ENCODE measurements around the gene RASA3.

Gene RASA3

DNA sequence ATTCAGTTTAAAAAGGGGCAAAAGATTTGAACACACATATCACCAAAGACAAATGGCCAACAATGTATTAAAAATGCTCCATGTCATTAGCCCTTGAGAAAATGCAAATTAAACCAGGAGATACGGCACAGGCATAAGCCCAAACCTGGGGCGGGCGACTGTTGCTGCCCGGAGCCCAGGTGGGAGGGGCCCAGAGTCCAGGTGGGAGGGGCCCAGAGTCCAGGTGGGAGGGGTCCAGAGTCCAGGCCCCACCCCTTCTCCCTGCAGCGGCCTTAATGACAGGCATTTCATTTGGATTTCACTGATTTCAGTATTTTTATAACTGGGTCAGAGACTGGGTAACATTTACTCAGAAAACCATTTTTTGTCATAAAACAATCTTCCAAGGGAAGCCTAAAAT lies 78.2 kb downstream of the RASA3 start:
- no peak for DNase-seq (ENCODE audit: low read depth)

- DNase-seq (ENCODE audit: low read depth) = no peak
These were observed 79.4 kb downstream of the RASA3 start for GRCh38 chr13:114053026-114053425.

DNA sequence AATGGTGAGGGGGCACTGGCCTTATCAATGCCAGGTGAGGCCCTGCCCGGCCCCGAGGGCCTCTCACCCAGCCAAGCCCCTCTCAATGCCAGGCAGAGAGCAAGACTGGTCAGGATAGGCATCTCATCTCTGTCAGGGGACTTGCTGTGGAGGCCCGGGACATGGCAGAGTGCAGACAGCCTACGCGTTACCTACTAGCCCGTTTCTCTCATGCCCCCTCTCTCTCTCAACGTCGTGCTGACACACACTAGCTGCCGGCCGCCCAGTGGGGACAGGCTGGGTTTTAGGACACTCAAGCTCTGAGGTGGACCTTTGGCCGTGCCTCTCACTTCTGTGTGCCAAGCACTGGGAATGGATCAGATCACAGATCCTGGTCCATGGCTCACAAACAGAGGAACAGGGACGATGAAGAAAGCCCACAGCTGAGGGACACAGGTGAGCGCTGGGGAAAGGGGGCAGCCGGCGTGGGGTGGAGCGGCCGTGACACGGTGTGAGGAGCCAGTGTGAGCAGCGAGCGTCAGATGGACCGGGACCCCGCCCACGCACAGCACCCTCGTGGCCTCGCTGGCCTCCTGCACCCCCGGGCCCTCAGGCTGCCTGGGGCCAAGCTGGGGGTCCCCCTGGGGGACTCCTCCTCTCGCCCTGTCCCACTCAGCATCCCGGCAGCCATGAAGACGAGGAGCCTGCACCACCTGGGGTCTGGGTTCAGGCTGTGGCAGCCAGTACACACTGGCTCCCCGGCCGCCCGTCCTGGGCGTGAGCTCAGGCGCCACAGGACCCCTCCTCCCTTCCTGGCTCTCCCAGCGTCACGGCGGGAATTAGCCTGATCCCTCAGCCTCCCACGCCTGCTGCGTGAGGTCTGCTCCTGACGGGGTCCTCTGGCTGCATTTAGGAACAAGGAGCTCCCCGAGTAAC lies 81.6 kb downstream of the RASA3 start:
- no peak for DNase-seq (ENCODE audit: low read depth)

DNA sequence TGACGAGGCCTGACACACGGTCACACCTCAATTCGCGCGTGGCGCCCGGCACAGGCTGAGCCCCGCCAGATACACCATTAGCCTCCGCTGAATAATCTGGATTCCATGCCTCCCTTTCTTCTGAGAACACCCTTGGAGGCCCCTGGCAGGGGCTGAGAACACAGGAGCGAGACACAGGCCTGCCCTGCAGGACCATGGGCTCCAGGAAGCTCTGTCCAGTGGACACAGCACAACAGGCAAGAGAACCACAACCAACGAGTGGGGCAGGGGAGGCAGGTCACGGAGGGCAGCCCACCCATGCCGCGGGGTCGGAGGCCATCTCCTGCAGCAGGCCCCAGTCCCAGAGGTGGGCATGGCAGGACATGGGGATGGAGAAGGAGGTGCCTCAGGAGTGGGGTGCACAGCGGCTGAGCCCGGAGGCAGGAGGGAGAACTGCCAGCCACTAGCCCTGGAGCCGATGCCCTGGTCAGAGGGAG lies 82.8 kb downstream of the RASA3 start:
- DNase-seq (ENCODE audit: low read depth) = no peak

- peak; percentile 40 for DNase-seq (ENCODE audit: low read depth)
These were observed 83.4 kb downstream of the RASA3 start for GRCh38 chr13:114049026-114049425.

GRCh38 chr13:114048443-114048842 lies 84.0 kb downstream of the RASA3 start:
- no peak for DNase-seq (ENCODE audit: low read depth)

DNA sequence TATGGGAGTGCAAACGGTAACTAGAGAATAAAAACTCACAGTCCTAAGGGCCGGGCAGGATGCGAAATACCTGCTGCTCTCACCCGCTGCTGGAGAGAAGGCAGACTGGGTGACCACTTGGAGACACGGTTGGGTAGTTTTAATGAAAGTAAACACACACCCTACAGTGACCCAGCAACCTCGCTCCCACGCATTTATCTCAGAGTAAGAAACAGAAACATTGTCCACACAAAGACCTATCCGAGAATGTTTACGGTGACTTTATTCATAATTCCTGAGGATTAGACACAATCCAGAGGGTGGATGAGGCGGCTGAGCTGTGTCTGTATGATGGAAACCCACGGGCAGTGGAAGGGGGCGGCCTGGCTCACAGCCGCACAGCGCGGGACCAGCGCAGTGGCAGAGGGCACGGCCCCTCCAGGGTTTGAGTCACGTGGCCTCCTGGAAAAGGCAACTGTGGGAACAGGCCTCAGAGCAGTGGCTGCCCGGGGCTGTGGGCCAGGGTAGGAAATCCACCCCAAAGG lies 85.0 kb downstream of the RASA3 start:
- DNase-seq (ENCODE audit: low read depth) = no peak

DNA sequence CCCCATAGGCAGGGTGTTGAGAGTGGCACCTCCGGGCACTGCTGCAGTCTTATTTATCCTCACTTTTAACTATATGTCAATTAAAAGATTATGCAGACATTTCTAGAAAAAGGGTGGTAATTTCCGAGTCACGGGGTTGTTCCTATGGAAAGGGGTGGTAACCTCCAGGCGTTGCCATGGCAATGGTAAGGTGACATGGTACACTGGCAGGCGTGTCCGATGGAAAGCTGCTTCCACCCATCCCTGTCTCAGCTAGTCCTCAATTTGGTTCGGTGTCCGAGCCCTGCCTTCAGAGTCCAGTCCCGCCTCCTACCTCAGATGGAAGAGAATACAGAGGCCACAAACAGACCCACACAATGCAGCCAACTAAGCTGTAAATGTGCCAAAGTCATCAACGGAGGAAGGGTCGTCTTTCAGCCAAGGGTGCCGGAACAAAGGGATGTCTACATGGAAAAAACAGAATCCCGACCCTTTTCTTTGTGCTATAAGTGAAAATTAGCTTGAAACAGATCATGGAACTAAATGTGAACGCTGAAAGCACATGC lies 85.9 kb downstream of the RASA3 start:
- DNase-seq (ENCODE audit: low read depth) = no peak

DNA sequence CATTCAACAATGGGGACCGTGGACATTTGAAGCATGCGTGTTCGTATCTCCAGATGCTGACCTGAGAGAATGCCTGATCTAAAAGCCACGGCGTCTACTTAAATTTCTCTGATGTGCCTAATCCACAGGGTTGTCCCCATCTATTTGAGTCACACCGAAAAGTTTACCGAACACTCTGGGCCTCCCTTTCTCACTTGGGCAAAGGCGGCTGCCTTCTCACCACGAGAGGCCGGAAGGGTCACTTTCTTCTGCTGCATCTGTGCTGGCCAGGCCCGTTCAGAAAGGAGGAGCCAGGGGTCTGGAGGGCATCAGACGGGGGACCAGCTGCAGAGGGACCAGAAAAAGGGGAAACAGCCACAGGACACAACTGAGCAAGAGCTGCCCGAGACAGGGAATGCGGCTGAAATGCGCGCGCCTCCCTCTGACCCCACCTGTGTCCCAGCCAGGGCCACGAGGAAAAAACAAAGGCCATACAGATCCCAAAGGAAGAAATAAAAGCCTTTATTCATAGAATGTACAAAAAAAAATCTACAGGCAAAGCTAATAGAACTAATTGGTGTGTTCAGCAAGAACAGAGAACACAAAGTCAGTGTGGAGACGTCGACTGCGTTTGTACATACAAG lies 87.2 kb downstream of the RASA3 start:
- DNase-seq (ENCODE audit: low read depth) = no peak

- DNase-seq (ENCODE audit: low read depth) = no peak
These were observed 87.9 kb downstream of the RASA3 start for GRCh38 chr13:114044486-114044885.

DNA sequence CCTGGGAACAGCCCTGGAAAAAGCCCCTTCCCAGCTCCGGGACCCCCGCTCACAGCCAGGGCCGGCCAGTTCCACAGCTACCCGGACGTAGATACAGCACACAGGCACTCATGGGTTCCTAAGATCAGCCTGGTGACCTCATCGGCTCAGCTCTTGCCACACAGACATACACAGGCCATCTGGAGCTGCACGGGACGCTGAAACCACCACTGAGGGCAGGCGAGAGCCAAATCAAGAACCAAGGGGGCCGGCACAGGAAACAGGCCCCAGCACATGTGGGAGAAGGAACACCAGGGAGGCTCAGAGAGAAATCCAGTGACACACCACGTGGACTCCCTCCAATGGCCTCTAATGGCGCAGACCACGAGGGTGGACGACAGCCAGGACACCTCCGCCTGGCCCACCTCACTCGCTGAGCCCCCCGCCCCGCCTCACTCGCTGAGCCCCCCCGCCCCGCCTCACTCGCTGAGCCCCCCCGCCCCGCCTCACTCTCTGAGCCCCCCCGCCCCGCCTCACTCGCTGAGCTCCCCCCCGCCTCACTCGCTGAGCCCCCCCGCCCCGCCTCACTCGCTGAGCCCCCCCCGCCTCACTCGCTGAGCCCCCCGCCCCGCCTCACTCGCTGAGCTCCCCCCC lies 88.9 kb downstream of the RASA3 start:
- DNase-seq (ENCODE audit: low read depth) = no peak

DNA sequence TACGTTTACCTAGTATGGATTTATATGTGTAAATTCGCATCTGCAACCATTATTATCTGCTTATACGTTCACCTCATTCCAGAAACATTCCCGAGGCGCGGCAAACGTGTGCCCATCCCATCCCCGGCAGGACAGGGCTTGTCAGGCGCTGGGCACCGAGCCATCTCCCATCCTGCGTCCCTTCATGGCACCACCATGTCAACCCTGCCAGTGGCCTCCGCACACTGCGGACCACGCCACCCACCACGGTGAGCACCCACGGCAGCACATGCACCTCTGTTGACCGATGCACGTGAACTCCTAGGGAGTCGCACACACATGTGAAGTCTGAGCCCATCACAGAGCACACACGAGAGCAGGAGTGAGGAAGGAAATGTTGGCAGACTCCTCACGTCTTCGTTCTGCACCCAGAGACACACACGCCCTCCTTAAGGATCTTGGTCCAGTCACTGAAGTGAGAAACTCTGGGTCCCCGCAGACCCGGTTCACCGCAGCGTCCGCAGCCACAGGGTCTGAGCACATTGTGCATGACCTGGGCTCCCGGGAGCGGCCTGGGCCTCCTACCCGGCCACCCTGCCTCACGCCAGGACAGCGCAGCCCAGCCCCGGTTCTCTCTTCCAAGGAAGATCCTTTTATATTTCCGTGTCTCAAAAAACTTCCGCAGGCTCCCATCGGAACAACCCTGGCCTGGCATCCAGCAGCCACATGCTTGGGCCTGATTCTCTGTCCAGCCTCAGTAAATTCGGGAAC lies 90.2 kb downstream of the RASA3 start:
- DNase-seq (ENCODE audit: low read depth) = no peak

DNA sequence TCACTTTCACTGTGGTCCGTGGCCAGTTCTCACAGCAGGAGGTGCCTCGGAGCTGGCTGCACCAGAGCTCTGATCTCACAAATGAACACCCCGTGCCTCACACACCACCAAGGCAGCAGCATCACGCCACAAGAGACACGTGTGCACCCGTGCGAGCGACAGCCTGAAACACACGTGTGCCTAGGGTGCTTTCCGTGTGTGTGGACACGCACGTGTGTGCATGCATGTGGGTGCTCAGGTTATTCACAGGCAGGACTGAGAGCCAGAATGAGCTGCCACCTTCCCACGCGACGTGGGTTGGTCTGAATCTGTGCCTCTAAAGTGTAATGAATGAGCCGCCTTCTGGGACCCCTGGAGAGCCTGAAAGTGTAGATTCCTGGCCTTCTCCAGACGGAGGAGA lies 90.9 kb downstream of the RASA3 start:
- DNase-seq (ENCODE audit: low read depth) = no peak

GRCh38 chr13:114039471-114040141 lies 92.8 kb downstream of the RASA3 start:
- DNase-seq (ENCODE audit: low read depth) = no peak

GRCh38 chr13:114038900-114039299 lies 93.5 kb downstream of the RASA3 start:
- no peak for DNase-seq (ENCODE audit: low read depth)

- no peak for DNase-seq (ENCODE audit: low read depth)
These were observed 94.2 kb downstream of the RASA3 start for GRCh38 chr13:114038211-114038613.

- no peak for DNase-seq (ENCODE audit: low read depth)
These were observed 94.7 kb downstream of the RASA3 start for GRCh38 chr13:114037674-114038073.

DNA sequence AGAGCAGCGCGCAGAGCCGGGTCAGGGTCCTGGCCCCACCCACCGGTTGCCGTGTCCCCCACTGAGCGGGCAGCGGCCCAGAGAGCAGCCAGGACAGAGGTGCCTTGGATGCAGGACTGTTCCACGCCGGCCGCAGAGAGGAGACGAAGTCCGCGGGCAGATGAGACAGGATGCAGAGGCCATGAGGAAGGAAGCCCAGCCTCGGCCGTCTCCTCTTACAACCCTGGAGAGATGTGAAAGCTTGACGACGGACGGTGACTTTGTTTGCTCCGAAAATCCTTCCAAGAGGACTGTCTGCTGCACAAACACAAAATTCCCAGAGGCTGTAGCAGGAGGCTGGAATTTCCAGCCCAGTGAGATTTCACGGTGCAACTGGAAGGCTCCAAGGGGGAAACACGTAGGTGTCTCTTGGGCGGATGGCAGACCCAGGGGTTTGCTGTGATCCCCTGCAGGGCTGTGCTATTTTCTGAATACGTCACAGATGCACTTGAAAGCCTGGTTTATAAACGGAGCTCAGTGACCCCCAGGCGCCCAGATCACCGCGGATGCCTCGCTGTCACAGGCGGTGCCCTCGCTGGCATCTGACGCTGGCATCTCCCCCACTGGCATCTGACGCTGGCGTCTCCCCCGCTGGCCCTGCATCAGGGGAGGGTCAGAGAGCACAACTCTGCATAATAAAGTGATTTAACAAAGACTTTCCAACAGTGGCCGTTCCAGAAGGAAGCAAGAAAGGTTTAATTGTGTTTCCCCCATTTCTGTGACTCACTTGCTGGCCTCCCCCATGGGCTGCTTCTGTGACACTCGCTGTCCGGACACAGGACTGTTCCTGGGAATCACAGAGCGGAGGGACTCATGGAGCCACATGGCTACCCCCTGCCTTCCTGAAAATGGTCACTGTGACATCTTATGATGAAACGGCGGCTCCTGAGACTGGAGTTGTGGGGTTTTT lies 96.6 kb downstream of the RASA3 start:
- no peak for DNase-seq (ENCODE audit: low read depth)

DNA sequence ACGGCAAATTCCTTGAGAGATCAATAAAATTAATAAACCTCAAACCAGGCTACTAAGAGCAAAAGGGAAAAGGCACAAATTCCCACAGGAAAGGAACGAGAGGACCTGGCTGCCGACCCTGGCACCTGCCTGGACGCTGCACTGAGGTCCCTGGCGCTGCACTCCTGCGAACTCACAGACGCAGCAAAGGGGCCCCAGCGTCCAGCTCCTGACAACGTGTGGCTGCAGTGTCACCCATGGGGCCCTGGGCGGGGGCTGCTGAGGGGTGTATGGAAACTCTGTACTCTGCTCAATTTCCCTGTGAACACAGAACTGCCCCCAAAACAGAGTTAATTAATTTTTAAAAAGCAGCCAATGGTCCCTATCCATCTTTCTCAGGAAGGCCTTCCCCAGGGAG lies 97.2 kb downstream of the RASA3 start:
- no peak for DNase-seq (ENCODE audit: low read depth)

GRCh38 chr13:114034481-114034891 lies 97.9 kb downstream of the RASA3 start:
- DNase-seq (ENCODE audit: low read depth) = no peak
